ENCODE data around the gene PPP4R2.

DNA sequence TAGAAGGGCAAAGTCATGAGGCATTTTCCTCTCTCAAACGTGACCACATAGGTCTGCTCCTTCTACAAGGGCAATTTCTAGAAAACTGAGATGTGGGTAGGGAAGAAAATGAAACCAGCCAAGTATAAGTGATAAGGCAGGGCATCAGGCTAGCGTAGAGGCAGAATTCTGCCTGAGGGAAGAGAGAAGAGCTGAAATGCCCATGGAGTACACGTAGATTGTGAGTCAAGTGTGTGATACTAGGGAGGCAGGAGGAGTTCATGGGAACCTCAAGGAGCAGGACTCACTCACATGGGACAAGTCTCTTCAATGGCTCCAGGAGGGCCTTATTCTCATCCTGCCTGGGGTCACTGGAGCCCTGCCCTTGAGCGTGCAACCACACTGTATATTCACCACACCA, 34.9 kb upstream of the PPP4R2 start:
- TF ChIP-seq, protein P1, sequence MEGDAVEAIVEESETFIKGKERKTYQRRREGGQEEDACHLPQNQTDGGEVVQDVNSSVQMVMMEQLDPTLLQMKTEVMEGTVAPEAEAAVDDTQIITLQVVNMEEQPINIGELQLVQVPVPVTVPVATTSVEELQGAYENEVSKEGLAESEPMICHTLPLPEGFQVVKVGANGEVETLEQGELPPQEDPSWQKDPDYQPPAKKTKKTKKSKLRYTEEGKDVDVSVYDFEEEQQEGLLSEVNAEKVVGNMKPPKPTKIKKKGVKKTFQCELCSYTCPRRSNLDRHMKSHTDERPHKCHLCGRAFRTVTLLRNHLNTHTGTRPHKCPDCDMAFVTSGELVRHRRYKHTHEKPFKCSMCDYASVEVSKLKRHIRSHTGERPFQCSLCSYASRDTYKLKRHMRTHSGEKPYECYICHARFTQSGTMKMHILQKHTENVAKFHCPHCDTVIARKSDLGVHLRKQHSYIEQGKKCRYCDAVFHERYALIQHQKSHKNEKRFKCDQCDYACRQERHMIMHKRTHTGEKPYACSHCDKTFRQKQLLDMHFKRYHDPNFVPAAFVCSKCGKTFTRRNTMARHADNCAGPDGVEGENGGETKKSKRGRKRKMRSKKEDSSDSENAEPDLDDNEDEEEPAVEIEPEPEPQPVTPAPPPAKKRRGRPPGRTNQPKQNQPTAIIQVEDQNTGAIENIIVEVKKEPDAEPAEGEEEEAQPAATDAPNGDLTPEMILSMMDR (conservative IDR thresholded peaks at IDR 0.05; ENCODE audit: low read depth, low read length): no peak
- TF ChIP-seq, protein P2, sequence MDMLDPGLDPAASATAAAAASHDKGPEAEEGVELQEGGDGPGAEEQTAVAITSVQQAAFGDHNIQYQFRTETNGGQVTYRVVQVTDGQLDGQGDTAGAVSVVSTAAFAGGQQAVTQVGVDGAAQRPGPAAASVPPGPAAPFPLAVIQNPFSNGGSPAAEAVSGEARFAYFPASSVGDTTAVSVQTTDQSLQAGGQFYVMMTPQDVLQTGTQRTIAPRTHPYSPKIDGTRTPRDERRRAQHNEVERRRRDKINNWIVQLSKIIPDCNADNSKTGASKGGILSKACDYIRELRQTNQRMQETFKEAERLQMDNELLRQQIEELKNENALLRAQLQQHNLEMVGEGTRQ (IDR thresholded peaks at IDR 0.05; ENCODE audit: low read depth, low read length): no peak
- no peak for TF ChIP-seq CHD1 (IDR thresholded peaks at IDR 0.05; ENCODE audit: low read depth, low read length)
- no peak for TF ChIP-seq MAZ (IDR thresholded peaks at IDR 0.05; ENCODE audit: borderline replicate concordance, low read depth, low read length)
- TF ChIP-seq POLR2A (IDR thresholded peaks at IDR 0.05; ENCODE audit: low read depth, low read length): no peak
- TF ChIP-seq RFX5 (IDR thresholded peaks at IDR 0.05; ENCODE audit: low read depth, low read length): no peak
- TF ChIP-seq, protein P3, sequence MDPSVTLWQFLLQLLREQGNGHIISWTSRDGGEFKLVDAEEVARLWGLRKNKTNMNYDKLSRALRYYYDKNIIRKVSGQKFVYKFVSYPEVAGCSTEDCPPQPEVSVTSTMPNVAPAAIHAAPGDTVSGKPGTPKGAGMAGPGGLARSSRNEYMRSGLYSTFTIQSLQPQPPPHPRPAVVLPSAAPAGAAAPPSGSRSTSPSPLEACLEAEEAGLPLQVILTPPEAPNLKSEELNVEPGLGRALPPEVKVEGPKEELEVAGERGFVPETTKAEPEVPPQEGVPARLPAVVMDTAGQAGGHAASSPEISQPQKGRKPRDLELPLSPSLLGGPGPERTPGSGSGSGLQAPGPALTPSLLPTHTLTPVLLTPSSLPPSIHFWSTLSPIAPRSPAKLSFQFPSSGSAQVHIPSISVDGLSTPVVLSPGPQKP (IDR thresholded peaks at IDR 0.05; ENCODE audit: borderline replicate concordance, low read depth, low read length): no peak
- TF ChIP-seq CEBPB (IDR thresholded peaks at IDR 0.05; ENCODE audit: low read depth, low read length): no peak
- no peak for TF ChIP-seq MAFK (IDR thresholded peaks at IDR 0.05; ENCODE audit: low read depth, low read length)
- TF ChIP-seq MXI1 (IDR thresholded peaks at IDR 0.05; ENCODE audit: borderline replicate concordance, low read depth, low read length): no peak
- TF ChIP-seq RCOR1 (IDR thresholded peaks at IDR 0.05; ENCODE audit: insufficient replicate concordance, low read length): no peak
